Measurements from ENCODE around the gene GLI3.

The GLI3 gene

DNA sequence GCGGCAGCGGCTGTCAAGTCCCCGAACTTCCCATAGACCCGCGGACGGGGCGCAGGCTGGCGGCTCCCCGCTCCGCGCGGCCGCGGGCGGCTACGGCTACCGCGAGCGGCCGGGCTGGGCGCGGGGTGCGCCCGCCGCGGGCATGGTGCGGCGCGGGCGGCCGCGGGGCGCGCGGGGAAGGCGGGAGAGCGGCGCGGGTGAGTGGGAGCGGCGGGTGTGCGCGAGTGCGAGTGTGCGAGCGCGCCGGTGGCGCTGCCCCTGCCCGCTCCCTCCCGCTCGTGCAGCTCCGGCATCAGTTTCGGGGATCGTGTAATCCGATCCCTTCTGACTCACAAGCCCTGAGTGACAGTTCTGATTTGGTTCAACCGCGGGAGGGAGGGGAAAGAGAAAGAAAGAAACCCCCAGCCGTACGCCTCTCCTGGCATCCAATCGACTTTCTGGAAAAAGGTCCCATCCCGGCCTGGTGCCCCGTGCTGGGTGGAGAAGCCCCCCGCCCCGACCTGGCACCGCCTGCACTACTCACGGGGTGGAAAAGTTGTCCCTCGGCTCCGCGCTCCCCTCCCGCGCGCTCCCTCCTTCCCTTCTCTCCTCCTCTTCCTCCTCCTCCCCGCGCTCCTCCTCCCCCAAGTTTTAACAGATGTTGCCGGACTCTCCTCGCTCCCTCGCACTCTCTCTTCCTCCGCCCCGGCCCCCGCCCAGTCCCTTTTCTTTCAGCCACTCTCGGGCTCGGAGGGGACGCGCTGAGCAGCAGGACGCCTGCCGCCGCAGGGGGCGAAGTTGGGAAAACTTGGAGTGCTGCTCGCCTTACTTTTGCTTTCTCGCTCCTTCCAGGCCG lies at the start of gene GLI3:
GLI3 (minus strand) TSS at position 234 of the 835 bp plus-strand sequence. CDS start 13,956 bp downstream, outside the sequence.
- DNase-seq (ENCODE audit: low read depth in 2 of 2), result no peak

DNA sequence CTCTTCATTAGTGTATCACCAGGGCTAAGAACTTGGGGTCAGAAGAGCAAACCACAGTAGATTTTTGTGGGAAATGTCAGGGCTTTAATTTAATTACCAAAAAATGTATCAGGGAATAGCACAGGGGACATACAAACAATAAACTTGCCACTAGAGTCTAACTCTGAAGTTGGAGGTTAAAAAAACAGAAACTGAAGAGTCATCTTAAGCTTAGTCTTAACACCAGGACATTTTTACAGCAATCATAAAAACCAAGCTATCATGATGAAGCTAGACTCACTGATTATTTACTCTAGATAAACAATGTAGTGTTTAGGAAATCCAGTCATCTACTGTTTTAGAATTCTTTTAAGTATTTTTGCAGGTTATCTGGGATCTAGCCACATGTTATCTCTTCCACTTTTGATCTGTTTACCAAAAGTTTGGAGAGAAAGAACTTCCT lies 48.4 kb upstream of the GLI3 start:
- DNase-seq (ENCODE audit: low read depth in 2 of 2), result no peak

DNA sequence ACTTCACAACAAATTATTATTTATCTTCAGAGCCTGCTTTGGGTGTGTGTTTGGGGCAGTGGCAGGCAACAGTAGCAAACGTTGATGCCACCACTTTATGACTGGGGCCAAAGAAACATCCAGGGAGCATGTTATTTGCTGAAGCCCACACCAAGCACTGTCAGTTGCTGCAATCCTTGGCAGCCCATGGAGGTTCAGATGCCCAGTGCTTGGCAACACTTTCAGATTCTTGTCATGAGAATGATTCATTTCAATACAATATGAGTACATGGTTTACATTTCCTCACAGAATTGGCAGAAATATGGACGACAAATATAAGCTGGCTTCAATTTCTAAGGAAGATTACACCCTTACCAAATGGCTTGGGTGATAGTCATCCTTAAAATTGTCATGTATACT lies 46.5 kb upstream of the GLI3 start:
- DNase-seq (ENCODE audit: low read depth in 2 of 2), result no peak

DNA sequence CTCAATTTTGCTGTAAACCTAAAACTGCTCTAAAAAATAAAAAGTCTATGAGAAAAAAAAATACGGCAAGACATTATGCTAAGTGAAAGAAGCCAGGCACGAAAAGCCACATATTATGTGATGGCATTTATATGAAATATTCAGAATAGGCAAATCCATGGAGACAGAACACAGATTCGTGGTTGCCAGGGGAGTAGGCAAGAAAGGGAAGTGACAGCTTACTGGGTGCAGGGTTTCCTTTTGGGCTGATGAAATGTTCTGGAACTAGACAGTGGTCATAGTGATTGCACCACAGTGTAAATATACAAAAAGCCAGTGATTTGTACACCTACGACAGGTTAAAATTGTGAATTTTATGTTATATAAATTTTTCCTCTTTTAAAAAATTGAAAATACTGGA lies 41.3 kb upstream of the GLI3 start:
- no peak for DNase-seq (ENCODE audit: low read depth in 2 of 2)

DNA sequence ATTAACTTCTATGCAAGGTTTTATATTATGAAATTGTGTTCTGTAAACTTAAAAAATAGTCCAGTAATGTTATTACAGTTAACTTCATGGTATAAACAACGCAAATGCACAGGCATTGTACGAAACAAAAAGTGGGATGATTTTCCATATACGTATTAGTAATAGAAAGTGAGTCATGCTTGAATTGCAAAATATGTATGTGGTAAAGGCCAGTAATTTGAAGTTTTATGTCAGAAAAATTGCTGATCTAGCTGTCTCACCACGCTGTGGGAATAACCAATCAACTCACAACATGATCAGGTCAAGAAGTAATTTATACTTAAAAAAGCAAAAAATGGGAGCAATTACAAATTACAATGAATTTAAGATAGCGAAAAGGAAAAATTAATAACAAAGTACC lies 37.0 kb upstream of the GLI3 start:
- DNase-seq (ENCODE audit: low read depth in 2 of 2), result no peak

DNA sequence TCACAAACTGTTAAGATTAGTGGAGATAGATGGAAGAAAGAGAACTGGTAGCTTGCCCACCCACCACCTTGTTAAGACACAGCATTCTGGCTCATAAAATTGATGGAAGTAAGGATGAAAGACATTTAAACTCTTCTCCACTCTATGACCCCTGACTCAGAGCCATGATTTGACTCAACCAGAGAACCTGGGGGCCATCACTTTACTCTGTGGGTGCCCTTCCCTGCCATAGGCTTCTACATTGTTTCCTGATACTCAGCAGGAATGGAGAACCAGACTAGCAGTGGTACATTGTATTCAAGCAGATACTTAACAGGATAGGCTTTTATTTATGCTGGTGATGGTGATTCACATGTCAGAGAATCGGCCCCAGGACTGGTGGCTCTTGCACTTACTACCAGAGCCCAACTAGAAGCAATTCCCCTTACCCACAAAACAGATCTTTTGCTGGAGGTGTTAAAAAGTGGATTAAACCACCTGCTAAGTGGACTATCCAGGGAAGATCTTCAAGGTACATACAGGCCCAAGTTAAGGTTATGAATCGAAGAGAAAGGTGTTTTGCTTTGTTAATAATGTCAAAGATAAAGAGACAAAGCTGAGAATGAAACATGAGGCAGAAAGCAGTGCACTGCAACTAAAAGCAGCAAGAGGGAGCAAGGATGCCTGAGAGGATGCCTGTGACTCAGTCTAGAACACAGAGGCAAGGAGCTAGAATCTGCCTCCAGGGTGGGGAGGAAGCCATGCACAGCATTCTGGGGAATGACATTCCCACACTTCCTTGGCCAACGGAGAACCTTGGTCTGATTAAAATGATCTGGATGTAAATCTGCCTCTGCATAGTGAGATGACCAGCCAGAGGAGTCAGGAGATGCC lies 36.0 kb upstream of the GLI3 start:
- DNase-seq (ENCODE audit: low read depth in 2 of 2), result no peak

DNA sequence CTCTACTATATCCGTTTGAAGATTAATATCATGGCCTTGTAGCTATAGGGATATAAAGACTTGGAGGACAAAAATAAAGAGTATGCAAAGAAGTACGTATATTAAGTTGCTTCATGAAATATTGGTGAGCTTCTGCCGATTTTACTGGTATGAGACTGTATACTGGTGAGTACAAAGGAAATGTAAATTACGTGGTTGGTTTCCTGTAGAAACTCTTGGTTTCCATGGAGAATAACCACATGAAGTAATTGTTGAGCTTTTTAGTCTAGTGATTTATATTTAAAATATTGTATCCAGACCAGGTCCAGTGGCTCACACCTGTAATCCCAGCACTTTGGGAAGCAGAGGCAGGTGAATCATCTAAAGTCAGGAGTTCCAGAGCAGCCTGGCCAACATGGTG lies 32.2 kb upstream of the GLI3 start:
- DNase-seq (ENCODE audit: low read depth in 2 of 2), result no peak

DNA sequence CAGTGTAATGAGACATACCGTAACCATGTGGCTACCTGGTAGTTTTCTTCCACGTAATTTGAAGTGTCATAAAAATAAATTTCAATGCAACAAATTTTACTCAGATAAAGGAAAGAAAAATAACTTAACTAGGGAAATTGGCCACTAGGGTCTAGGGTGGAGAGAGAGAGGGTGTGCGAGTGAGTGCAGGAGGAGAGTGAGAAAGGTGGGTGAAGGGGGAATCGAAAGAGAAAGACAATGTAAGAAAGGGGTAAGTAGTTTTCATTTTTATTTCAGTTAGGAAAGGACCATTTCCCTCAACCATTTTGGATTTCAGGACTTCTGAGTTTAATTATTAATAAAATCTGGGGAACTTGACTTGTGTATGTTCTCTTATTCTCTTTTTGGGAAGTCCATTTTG lies 27.7 kb upstream of the GLI3 start:
- DNase-seq (ENCODE audit: low read depth in 2 of 2), result no peak

DNA sequence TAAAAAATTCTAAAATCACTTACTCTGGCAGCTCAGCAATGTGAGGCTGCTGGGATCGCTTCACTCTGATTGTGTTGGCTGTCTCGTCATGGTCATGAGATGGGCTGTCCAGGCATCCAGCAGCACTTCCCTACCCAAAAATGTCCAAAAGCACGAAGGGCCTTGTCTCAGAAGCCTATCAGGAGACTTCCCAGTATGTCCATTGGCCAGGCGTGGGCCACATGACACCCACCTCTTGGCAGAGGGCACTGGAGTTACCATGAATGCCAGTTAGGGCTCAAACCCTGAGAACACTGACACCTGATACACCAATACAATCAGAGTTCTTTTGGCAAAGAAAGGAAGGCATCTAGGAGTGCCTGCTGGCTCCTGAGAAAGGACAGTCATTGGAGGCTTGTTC lies 27.0 kb upstream of the GLI3 start:
- DNase-seq (ENCODE audit: low read depth in 2 of 2), result no peak

DNA sequence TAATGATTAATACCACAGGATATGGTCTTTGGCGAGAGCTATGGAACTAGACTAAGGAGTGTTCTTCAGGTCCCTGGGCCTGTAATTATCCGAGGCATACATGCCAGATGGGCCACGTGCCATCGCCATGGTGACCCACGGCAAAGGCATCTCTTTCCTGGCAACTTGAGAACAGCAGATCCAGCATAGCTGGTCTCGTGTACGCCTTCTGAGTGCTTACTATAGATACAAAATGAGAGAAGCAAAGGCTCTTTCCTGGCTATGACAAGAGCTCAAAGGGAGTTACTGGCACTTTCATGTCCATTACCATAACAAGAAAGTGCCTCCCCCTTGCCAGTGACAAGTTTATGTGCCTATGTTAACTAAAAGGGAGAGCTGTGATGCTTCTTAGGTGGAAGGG lies 26.0 kb upstream of the GLI3 start:
- DNase-seq (ENCODE audit: low read depth in 2 of 2), result no peak

DNA sequence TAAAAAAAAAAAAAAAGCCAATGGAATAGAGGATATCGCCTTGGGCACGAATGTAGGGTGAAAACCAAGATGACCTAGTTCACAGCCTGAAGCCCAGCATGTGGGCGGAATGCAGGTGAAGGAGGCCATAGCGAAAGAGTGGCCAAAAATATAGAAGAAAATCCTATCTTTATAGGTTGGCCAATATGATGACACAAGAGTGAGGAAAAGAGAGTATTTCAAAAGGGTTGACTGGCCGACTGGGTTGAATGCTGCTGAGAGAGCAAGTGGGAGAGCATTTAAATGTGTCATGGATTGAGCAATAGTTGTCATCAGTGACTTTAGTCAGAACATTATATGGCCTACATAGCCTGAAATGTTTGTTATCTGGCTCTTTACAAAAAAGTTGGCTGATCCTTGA lies 17.2 kb upstream of the GLI3 start:
- DNase-seq (ENCODE audit: low read depth in 2 of 2), result no peak

DNA sequence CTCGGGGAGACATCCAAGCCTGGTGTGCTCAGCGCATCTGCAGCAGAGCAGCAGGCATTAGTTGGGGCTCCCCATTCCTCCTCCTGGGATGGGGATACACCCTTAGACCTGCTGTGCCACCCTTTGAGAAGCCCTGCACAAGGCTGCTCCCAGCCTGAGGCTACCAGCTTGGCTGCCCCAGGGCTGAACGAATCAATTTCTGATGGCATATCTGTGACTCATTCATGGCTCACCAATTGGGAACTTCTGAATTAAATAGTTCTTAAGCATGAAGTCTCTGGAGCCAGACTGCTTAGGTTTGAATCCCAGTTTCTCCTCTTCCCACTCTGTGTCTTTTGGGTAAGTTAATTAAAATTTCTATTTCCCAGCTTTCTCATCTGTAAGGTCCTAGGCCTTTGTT lies 16.3 kb upstream of the GLI3 start:
- DNase-seq (ENCODE audit: low read depth in 2 of 2), result no peak

DNA sequence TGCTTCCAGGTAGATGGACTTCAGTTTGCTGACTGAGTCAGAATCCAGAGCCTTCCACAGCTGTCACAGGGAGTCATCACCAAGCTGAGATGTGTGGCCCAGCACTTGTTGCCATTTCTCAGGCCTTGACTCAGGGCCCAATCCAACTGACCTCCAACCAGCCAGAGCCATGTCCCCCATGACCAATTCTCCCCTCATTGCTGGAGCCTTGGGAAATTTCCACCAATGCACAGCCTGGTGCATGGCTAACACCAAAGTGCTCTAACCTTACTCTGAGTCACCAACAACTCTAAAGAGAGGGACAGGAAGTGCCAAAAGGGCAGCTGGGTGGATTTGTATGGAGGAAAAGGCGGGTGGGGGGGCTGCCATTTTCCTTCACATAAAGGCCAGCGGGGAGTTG lies 13.4 kb upstream of the GLI3 start:
- no peak for DNase-seq (ENCODE audit: low read depth in 2 of 2)

DNA sequence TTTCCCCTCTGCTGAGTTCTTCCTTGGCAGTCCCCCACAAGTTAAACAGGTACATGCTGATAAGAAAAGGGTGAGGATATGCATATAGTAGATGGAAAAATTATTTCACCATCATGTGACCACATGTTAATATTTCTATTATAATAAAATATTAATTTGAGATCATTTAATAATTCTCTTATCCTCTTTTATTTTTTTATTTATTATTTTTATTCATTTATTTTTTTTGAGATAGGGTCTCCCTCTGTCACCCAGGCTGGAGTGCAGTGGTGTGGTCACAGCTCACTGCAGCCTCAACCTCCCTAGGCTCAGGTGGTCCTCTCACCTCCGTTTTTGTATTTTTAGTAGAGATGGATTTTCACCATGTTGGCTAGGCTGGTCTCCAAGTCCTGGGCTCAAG lies 11.6 kb upstream of the GLI3 start:
- no peak for DNase-seq (ENCODE audit: low read depth in 2 of 2)

DNA sequence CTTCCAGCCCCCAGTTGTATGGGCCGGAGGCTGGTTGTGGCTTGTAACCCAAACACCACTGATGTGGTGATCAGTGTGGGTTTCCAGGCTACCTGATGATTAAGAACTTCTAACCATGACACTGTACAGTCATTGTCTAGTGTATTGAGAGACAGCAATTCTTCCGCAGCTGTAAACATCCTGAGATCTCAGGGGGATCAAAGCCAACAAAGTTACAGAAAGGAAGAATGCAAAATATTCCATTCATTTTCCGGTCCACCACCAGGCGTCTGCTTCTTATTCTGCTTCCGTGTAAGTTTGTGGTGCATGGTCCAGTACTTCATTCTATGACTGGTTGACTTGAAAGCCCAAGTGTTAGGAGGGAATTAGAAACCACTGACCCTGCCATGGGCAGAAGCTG lies 10.3 kb upstream of the GLI3 start:
- no peak for DNase-seq (ENCODE audit: low read depth in 2 of 2)

DNA sequence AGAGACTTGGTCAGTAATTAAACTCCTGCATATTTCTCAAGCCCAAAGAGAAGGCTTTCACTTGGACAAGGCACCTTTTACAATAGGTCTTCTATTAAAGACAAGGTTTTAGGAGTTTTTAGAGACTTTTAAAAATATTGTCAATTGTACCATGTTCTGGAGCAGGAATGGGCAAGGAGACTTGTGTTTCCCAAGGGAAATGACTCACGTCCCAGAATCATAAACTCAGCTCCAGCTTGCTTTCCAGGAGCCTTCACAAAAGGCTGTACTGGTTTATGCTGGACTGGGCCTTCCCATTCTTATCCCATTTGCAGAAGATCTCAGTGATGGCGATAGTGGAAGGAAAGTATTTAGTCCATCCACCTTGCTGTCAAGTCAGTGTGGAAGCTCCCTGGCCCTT lies 7.8 kb upstream of the GLI3 start:
- no peak for DNase-seq (ENCODE audit: low read depth in 2 of 2)

DNA sequence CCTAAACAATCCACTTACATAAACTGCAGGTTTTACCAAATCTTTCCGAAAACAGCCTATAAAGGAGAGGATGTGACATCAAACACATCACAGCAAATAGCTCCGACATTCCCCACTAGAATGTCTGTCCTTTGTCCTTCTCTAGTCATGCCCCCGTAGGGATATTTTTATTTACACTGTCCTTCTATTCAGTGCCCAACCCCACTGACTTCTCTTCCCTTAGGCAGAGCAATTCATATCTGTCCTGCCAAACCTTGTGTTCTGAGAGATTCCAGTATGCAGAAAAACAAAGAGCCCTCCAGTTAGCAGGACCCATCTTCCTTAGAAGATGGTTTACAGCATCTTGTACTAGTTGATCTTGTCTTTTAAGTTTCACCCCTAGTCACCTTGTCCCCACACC lies 5.4 kb upstream of the GLI3 start:
- no peak for DNase-seq (ENCODE audit: low read depth in 2 of 2)

DNA sequence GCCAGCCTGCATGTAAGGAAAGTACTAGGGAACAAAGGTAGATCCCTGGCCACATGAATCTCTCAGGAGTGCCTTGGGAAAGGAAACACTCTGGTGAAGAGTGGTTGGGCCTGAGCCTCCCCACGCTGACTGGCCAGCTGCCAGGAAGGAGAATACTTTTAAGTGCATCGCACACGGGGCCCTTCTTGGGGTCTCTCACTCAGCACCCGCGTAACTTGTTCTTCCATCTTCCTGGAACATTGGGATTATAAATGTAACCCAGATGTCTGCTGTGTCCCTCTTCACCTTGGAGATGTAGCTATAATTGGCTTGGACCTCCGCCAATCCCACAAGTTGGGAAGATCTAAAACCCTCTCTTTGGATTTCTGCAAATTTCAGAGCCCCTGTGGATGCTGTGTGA lies 4.4 kb upstream of the GLI3 start:
- DNase-seq (ENCODE audit: low read depth in 2 of 2), result no peak

DNA sequence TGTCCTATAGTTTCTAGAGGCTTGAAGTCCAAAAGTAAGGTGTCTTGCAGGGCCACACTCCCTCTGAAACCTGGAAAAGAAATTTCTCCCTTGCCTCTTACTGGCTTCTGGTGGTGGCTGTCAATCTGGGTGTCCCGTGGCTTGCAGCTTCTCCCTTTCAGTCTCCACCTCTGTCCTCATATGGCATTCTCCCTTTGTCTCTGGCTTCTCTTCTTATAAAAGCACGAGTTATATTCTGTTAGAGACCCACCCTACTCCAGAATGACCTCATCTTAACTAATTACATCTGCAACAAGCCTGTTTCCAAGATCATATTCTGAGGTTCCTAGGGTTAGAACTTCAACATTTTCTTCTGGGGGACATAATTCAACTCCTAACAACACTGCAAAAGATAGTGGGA lies 3.4 kb upstream of the GLI3 start:
- no peak for DNase-seq (ENCODE audit: low read depth in 2 of 2)

DNA sequence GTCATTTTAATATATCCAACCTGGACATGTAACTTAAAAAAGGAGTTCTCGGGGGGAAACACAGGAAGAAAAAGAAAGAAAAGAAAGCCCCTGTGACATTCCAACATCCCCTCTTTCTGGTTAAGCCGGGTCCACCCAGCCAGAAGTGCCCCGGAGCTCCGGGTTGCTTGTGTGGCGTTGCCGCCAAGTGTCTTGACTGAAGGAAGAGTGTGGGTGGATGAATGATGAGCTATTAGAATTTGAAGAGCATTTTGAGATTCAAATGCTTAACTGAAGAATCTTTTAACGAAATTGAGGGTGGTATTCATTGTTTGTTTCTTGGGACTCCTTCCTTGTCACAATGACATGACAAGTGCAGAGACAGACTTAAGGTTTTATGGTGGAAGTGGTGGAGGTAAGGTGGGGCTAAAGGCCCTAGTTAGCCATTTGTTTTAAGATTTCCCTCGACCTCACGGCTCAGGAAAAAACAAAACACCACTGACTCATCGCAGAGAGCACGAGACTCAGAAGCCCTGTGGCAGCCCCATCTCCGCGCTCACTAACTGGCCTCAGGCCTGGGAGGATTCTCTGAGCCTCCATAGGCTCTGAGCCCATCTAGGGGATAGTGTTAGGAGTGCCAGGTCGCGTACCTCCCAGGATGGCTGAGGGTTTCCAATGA lies 1.8 kb upstream of the GLI3 start:
- DNase-seq (ENCODE audit: low read depth in 2 of 2), result no peak

DNA sequence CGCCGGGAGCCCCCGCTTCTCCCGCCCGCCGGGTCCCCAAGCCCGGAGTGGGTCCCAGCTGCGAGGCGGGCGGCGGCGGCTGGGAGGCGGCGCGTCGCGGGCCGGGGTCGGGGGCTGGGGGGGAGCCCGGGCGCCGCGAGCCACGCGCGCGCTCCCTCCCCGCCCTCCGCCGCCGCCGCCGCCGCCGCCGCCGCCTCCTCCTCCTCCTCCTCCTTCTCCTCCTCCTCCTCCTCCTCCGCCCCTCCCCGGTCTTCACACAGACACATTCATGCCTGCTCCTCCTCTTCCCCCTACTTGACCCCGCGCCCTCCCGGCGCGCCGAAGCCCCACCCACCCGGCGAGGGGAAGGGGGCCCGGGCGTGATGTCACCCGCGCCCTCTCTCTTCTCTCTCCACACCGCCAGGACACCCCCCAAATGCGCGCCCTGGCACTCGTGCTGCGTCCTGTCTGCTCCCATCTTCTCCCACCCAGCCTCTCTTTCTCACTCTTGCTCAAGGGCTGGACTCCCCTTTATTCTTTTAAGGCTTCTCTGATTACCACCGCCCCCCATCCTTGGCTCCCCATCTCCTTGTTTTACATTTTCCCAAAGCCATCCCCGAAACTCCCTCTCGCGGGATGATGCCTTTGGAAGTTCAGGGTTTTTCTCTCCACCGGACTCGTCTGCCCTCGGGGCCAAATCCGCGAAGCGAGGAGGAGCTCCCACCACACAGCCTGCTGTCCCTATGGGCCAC lies 967 bp upstream of the GLI3 start:
- DNase-seq (ENCODE audit: low read depth in 2 of 2), result no peak

All from stimulated activated CD8-positive, alpha-beta memory T cell treated with anti-CD3 and anti-CD28 coated beads, Interleukin-15, amount 100 ng/mL, for 48 hours (primary cell).